ENCODE measurements around the gene NXNL1.

The NXNL1 gene

DNA sequence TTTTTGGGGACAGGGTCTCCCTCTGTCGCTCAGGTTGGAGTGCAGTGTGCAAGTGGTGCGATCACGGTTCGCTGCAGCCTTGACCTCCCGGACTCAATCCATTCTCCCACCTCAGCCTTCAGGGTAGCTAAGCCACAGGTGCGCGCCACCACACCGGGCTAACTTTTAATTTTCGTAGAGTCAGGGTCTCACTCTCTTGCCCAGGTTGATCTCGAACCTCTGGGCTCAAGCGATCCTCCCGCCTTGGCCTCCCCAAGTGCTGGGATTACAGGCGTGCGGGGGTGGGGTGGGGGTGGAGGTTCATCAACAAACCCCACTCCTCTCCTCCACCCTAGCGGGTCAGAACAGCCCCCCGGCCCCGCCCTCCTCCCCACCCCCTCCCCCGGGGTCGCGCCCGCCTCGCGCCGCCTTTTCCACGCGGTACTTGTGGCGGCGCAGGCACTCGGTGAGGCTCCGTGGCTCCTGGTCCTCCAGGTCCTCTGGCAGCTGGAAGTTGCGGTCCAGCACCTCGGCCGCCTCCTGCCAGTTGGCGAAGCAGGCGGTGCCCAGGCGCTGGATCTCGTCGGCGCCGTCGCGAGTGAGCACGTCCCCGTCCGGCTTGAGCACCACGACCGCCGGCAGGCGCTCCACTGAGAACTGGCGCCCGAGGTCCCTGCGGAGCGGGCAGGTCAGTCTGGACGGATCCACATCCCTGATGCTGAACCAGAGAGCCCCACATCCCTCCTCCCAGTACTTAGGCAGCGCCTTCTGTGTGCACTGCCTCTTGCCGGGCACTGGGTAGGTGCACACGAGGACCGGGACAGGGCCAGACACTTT, 5.2 kb downstream of the NXNL1 start:
- no peak for DNase-seq

DNA sequence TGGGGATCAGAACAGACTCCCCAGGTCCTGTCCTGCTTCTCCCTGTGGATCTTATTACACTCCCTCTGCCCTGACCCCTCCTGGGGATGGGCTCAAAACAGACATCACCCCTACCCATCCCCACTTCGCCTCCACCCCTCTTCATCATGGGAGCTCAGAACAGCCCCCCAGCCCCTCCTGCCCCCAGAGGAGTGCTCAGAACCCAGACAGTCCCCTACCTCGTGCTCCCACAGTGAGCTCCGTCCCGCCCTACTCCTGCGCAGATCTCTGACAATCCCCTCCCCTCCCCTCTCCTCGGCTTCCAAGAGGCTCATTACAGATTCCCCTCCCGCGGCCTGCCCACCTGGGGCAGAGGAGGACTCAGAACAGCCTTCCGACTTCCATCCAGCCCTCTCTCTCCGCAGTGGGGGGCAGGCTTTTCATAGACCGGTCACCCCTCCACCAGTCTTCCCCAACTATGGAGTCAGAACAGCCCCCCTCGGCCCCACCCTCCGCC, 6.1 kb downstream of the NXNL1 start:
- DNase-seq = no peak

DNA sequence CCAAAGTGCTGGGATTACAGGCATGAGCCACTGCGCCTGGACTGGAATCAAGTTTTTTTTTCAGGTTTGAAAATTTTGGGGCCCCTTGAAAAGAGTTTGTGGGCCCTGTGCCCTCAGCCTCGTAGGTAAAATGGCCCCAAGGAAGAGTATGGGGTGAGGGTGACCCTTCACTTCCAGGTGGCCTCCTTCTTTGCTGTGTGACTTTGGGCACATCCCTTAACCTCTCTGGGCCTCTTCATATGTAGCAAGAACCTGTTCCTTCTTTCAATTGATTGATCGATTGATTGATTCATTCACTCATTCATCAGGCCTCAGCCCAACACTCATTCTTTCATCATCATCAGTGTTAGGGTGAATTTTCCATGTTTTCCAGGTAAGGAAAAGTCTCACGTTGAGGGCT, 8.9 kb downstream of the NXNL1 start:
- no peak for DNase-seq

DNA sequence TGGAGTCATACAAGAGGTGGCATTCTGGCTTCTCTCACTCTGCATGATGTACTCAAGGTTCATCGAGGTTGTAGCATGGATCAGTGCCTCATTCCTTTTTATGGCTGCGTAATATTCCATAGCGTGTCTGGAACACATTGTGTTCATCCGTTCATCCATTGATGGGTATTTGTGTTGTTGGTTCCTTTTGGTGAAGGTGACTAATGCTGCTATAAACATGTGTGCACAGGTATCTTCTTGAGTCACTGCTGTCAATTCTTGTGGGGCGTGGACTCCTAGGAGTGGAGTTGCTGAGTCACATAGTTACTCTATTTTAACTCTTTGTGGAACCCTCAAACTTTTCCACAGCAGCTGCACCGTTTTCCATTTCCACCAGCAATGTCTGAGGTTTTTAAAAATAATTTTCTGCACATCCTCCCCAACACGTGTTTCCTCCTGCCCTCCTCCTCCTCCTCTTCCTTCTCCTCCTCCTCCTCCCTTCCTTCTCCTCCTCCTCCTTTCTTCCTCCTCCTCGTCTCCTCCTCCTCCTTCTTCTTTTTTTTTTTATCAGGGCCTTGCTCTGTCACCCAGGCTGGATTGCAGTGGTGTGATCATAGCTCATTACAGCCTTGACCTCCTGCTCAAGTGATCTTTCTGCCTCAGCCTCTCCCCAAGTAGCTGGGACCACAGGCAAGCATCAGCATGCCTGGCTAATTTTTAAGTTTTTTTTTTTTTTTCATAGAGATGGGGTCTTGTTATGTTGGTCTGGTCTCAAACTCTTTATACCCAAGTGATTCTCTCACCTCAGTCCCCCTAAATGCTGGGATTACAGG, 10.3 kb downstream of the NXNL1 start:
- DNase-seq = no peak

DNA sequence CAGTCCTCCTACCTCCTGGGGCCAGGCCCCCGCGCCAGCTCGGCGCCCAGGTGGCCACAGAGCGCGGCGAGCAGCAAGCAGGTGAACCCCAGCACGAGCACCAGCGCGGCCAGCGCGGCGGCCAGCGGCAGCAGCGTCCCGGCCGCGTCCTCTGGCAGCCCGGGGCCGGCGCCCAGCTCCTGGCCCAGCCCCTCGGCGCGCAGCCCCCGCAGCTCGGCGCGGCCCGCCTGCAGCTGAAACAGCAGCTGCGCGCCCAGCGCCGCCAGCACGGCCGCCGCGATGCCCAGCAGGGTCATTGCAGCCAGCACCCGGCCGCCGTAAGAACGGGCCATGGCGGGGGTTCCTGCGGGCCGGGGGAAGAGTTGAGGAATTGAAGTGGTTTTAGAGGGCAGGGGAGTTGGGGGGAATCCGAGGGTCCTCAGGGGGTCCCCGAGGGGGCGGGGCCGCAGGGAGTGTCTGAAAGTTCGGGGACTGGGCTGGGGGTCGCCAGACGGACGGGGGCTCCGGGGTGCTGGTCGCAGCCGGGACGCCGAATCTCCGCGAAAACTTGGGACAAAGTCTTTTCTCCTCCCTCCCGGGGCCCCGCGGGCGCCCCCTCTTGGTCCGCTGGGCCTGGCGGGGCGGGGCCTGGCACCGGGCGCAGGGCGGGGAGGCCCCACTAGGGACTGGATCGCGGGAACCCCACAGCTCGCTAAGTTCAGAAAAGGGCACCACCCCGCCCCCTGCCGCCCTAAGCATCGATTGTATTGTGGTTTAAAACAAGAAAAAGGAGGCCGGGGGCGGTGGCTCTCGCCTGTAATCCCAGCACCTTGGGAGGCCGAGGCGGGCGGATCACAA, 12.4 kb downstream of the NXNL1 start, which contains the start of gene TMEM221:
Gene TMEM221, minus strand, starts transcription at position 538 of the 837 bp plus-strand sequence. Its CDS starts 206 bp downstream, at position 332.
- DNase-seq = no peak

DNA sequence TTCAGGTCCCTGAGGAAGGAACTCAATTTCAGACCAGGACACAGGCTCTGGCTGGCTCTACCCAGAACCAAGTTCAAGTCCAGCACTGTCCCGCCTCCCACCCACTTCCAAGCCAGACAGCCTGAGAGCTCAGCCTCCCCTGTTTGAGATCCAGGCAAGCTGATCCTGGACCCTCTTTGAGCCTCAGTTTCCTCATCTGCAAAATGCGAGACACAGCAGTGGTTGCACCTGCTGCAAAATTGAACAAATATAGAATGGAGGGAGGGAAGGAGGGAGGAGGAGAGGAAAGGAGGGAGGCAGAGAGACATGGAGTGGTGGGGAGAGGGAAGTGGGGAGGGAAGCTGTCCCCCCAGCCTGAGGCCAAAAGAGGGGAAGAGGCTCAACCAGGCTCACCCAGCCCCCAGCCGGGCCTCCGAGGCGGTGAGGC, 13.0 kb downstream of the NXNL1 start:
- no peak for DNase-seq

DNA sequence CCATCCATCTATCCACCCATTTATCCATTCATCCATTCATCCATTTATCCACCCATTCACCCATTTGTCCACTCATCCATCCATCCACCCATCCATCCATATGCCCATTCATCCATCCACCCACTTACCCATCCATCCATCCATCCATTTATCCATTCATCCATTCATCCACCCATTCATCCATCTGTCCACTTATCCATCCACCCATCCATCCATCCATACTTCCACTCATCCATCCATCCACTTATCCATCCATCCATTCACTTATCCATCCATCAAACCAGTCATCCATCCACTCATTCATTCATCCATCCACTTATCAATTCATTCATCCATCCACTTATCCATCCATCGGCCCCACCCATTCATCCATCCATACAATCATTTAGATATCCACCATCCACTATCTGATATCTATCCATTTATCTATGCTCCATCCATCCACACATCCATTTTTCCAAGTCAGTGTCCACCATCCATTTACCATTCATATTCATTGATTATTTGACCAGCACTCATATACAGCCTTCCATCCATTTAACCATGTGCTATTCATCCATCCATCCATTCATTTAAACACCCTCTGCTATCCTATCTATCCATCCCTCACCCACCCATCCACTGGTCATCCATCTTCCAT, 15.1 kb downstream of the NXNL1 start:
- no peak for DNase-seq

DNA sequence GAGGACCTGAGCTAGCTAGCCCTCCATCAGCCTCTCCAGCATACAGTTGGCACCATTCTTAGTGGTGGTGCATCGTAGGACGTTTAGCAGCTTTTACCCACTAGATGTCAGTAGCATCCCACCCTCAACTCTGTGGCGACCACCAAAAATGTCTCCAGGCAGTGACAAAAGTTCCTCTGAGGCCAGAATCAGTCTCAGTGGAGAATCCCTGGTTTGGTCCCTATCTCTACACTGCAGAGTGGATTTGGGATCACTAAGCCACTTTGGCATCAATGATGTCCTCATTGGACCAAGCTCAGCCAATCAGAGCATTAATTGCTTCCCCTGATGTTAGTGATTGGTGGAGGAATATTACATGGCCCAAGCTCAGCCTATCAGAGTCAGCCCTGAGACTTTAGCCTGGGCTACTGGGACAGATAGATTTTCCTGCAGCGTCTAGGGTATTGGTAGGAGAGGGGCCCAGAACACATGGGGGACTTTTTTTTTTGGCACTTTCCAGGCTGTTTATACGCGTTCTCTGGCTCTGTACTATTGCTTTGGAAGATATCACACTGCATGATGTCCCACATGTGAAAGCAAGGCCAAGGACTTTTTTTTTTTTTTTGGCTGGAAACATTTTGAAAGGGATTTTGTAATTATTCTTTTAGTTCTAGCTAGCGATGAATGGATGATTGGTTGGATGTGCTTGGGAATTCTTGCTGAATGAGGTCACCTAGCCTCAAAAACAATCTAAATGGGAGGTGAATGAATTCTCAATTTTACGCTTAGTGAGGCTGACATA, 19.3 kb downstream of the NXNL1 start:
- no peak for DNase-seq

DNA sequence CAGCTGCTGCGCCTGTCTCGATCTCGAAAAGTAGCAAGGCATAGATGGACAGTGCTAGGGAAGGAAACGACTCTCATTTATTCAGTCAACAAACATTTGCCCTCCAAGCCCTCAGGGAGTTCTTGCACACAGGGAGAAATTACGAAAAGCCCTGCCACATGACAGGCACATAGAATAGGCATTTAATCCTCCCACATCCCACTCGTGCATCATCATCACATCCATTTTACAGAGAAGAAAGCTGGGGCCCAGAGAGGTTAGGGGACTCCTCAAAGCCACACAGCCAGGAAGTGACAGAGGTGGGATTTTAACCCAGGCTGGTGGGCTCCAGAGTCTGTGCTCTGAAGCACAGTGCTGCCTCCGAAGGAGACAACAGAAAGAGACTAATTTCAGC, 23.9 kb downstream of the NXNL1 start:
- DNase-seq = no peak

DNA sequence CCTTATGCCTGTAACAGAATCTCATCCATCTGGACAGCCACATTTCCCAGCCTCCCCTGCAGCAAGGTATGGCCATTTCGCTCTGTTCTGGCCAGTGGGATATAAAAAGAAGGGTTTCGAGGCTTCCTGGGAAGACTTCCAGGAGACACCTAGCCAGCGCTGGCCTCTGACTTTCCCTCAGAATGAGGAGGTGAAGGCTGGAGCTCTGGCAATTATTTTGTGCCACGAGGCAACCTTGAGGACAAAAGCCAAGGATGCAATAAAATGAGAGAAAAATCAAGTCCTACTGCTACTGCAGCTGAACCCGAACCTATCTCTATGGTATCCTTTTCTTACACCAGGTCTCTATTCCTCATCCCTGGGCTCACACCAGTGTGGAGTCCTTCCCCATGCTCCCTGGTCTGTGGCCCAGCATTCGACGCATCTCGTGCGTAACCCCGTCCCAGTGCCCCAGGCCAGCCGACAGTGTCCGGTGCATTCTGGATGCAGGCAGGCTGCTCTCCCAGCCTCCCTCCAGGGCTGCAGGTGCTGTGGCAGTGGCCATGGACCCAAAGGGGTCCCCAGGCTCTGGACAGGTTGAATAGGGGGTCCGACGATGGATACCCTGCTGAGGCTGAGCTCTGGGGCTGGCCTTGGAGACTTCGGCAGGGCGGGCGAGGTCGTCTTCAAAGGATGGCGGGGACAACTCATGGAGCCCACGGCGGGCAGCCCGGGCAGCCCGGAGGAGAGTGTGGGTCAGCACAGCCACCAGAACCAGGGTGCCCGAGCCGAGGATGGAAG, 24.4 kb downstream of the NXNL1 start:
- DNase-seq = no peak

DNA sequence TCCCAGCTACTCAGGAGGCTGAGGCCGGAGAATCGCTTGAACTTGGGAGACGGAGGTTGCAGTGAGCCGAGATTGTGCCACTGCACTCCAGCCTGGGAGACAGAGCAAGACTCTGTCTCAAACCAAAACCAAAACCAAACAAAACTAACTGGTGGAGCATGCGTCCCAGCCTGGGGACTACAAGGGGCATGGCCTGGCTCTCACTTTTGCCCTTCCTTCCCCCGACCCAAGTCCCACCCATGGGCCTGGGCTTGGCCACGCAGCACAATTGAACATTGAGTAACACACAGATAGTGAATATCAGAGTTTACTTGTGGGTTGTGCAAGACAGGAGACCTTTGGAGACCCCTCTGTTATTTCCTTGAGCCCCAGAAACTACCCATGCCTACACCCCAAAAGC, 25.5 kb downstream of the NXNL1 start:
- no peak for DNase-seq

DNA sequence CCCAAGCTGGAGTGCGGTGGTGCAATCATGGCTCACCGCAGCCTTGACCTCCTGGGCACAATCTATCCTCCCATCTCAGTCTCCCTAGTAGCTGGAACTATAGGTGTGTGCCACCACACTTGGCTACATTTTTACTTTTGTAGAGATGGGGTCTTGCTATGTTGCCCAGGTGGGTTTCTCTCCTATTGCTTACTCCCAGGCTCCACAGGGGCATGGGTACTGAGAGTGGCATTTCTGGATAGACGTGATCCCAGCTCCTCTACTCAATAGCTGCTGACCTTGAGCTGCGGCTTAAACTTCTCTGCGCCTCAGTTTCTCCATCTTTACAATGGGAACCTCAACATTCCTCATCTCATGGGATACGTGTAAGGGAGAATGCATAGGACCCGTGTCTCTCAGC, 29.3 kb downstream of the NXNL1 start:
- DNase-seq = no peak

DNA sequence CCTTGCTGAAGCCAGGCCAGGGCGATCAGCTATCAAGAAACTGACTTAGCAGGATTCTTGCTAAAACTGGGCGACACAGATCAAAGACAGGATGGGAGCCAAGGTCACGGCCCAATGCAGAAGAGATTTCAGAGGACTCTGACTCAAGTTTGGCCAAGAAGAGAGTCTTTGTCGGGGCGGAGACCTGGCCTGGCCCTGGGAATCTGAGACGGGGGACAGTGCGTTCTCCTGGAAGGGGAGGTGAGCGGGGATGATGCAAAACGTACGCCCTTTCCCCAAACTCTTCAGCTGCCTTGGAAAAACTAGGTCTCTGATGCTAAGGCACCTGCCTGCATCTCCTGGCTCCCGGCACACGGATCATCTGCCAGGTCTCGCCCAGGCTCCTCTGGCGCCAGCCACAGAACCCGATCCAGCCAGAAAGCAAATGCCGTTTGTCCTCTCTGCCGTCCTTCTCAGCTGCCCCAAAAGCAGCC, 31.0 kb downstream of the NXNL1 start:
- no peak for DNase-seq

DNA sequence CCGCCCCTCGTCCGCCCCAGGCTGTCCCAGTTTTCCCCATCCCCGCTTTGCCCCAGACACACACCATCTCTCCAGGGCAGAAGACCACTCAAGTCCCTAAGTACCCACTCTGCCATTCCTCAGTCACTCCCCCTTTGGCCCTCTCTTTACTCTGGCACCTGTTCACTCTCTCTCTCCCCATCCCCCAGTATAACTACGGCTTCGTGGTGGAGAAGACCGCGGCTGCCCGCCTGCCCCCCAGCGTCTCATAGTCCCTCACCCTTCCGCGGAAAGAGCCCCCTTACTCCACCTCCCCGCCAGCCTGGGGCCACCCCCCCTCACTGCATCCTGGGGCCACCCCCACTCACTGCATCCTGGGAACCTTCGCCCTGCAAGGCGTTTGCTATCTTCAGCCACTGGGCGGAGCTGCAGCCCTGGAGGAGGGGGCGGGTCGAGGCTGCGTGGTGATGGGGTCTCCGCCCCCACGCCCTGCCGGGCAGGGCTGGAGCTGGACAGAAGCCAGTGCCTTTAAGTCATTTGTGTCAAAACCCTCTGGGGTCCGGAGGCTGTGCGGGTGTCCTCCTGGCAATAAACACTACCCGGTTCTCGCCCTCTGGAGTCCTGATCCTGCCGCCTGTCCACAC, 35.9 kb downstream of the NXNL1 start:
- no peak for DNase-seq

DNA sequence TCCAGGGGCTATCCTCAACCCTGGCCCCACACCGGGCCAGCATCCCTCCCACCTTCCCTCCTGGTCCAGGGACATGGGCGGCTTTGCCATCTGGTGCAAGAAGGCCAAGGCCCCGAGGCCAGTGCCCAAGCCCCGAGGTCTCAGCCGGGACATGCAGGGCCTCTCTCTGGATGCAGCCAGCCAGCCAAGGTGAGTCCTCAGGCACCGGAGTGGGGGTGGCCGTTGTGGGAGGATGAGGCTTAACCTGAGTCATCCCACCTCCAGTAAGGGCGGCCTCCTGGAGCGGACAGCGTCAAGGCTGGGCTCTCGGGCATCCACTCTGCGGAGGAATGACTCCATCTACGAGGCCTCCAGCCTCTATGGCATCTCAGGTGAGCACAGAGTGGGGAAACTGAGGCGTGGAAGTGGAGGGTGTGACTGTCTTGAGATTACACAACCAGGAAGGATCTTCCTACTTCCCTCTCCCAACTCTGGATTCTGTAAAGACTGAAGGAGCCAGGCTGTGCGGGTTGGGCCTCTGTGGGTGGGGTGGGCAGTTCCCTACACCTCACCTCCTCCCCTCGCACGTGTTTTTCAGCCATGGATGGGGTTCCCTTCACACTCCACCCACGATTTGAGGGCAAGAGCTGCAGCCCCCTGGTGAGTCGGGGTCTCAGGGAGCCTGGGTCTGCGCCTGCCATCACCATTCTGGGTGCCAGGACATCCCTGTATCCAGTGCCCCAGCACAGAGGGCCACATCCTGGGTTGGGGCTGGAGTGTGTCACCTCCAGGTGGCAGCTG, 37.1 kb downstream of the NXNL1 start:
- no peak for DNase-seq

DNA sequence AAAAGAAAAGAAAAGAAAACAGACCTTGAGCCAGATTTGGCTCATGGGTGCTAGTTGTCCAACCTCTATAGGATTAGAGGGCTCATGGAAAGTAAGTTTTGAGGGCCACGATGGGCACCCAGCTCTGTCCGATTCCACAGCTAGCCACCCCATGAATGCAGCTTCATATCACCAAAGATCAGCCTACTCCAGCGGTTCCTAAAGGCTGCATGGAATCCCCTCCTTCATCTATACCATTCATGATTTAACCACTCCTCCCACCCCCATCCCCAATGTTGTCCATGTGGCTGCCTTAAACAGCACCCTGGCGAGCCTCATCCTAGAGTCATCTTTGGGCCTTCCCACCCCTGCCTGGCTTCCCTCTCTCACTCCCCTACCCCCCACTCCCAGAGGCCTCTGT, 38.8 kb downstream of the NXNL1 start:
- no peak for DNase-seq

DNA sequence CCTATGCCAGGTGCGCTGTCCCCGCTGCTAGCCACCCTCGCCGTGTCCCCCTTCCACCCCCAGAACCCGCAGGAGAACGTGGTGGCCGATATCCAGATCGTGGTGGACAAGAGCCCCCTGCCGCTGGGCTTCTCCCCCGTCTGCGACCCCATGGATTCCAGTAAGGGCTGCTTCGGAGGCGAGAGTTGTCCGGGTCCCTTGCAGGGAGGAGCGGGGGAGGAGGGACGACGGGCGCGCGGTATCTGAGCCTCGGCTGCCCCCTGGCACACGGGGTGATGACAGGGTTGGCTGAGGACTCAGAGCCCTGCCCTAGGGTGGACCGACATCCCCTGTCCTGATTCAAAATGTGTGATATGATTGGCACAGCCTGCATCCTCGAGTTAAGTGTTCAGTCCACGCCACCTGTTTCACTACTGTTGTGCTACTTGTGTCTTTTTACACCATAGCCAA, 40.2 kb downstream of the NXNL1 start:
- peak in 1 of 2 experiments; percentile 35 for DNase-seq

DNA sequence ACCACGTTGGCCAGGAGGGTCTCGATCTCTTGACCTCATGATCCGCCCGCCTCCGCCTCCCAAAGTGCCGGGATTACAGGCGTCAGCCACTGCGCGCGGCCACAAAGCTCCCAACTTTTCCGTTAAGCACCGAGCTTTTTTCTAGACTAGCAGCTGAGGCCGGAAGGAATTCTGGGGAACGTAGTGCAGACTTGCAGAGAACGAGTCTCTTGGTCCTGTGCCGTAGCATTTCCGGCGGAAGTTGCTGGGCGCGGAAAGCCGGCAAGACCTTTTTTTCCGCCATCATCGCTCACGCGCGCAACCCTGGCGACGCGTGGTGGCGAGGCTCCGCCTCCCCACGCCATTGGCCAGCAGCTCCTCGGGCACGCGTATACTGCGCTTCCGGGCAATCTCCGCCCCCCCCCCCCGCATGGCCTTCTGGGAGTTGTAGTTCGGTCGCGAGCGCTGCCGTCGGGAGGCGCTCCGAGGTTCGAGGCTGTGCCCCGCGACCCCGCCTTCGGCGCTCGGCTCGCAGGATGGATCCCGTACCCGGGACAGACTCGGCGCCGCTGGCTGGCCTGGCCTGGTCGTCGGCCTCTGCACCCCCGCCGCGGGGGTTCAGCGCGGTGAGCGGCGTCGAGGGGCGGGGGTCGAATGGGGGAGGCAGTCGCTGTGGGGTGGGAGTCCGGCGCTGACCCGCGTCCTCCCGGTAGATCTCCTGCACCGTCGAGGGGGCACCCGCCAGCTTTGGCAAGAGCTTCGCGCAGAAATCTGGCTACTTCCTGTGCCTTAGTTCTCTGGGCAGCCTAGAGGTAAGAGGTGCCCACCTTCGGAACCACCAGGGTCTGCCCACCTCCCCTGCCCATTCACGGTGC, 40.9 kb downstream of the NXNL1 start, which contains the start of gene MVB12A:
Gene MVB12A, plus strand, starts transcription at position 427 of the 854 bp plus-strand sequence. Its CDS starts 89 bp downstream, at position 516.
- DNase-seq = peak; percentile 97 to 99
